HG02623 (cell line): ENCODE results near the gene COL5A3.

Experiments
- ATAC-seq: cut with Tn5 transposase; IDR thresholded peaks from one replicate; pipeline ENCODE4 v1.9.1; 2021; ENCODE audit warnings: moderate library complexity; ENCODE audit not compliant: unreplicated experiment

Gene COL5A3

GRCh38 chr19:10011974-10012373 lies 1.7 kb upstream of the COL5A3 start:
- no peak for ATAC-seq

- no peak for ATAC-seq
These were observed 635 bp upstream of the COL5A3 start for GRCh38 chr19:10010939-10011338.

GRCh38 chr19:10009714-10010224 lies 535 bp downstream of the COL5A3 start:
- ATAC-seq, result no peak

DNA sequence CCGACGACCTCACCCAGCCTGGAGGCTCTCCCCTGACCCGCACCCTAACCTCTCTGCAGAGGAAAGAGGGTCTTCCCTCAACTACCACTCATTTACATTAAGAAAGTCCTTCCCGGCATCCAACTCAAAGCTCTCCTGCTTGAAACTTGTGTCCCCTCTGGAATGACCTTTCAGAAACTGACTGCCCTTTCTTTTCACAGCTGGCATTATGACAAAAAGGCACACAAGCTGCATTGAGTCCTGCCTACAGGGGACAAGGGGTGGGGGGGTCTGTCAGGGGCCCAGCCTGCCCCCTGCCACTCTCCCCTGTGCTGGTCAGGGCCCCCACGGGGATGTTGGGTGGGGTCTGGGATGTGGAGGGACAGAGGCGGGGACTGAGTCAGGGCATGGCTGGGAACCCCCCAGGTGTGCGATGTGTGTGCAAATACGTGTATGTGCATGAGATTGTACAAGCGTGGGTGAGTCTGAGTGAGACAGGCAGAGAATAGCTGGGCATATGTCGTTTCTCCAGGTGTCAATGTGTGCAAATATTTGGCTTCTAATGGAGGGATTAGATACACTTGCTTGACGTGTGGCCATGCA lies 2.0 kb downstream of the COL5A3 start:
- no peak for ATAC-seq

DNA sequence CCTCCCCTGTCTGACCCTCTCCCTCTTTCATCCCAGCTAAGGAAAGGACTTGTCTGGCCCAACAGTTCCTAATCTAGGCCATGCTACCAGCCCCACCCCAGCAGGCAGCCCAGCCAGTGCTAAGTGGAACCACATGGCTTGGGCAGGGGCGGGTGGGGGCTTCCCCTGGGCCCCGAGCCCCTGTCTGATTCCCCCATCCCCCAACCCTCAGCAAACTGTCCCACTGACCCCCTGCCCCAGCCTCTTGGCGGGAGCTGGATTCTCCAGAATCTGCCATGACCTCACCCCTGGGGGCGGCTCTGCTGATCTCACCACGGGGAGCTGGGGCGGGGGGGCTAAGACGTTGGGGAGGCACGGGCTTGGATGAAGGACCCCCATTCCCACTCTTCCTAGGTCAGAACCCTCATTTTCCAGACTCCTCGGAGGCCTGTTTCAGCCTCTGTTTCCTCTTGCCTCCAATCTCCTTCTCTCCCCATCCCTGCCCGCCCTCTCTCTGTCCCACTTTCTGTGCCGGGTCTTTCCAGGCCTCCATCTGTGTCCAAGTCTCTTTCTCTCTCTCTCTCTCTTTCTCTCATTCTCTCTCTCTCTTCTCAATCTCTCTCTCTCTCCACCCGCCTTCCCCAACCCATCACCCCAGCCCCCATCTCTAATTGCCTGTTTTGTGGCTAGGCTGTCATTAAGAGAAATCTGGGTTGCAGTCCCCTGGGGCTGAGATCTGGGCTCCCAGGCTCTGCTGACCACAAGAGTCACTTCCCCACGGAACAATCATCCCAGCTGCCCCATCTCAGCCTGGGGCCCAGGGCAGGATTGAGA lies 2.7 kb downstream of the COL5A3 start:
- ATAC-seq, result no peak

GRCh38 chr19:10006752-10007323 lies 3.5 kb downstream of the COL5A3 start:
- no peak for ATAC-seq

GRCh38 chr19:10006335-10006708 lies 4.0 kb downstream of the COL5A3 start:
- no peak for ATAC-seq

DNA sequence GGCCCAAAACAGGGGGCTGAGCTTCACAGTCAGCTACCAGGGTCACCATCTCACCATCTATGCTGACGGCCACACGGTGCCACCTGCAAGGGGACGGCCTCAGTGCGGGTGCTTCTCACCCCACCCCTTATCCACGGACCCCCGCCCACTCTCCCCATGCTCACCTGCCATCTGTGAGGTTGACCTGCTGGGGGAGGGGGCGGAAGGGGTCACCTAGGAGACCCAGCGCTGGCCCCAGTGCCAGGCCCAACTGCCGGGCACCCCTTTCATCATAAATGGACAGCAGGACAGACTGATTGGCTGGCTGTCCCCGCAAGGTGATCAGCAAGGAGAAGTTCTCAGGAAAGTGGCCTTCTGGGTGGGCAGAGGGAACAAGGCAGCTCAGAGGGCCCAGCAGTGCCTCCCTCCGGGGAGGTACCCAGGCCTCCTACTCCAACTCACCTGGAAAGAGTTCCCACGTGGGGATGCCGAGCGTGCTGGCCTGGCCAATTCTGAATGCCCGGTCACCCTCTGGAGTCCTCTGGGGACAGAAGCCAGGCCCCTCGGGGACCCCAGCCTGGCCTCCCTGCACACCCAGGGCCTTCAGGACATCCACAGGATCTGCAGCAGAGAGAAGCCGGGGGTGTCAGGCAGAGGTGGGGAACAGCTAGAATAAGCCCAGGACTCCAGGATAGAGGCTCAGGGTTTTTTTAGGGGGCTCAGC lies 4.5 kb downstream of the COL5A3 start:
- no peak for ATAC-seq

GRCh38 chr19:10004617-10005016 lies 5.7 kb downstream of the COL5A3 start:
- no peak for ATAC-seq

DNA sequence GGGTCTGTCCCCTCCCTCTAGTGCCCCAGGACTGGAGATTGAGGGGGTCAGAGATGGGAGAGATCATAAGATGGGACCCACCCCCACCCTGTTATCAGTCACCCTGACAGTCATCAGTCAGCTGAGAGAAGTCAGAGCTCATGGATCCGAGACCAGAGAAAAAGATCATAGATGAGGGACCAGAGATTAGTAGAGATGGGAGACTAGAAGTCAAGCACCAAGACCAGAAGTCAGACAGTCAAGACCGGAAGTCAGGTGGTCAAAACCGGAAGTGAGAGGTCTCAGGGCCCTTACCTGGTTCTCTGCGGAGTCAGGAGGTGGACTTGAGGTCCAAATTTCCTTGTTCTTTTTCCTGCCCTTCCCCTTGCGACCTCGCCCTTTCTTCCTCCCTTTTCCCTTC lies 7.0 kb downstream of the COL5A3 start:
- no peak for ATAC-seq

- no peak for ATAC-seq
These were observed 8.4 kb downstream of the COL5A3 start for GRCh38 chr19:10001899-10002298.

DNA sequence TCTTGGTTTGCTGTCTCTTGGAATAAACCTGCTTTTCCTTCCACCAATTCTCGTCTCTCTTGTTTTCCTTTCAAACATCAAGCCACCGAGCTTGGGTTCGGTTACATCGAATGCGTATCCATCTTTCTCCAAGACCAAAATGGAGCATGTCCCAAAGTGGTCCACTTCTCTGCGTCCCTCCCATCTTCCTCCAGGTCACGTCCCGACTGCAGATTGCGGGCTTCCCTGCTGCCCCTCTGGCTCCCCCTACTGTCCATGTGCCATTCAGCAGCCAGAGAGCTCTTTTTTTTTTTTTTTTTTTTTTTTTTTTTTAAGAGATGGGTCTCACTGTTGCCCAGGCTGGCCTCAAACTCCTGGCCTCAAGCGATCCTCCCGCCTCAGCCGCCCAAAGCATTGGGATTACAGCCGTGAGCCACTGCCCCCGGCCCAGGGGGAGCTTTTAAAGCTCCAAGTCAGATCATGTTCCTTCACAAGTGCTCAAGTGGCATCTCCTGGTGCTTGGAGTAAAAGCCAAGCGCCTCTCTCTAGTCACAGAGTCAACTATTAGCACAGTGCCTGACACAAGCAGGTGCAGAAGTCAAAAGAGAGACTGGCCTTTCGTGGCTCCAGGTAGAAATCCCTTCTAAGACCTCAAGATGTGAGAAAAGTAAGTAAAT lies 10.0 kb downstream of the COL5A3 start:
- no peak for ATAC-seq

DNA sequence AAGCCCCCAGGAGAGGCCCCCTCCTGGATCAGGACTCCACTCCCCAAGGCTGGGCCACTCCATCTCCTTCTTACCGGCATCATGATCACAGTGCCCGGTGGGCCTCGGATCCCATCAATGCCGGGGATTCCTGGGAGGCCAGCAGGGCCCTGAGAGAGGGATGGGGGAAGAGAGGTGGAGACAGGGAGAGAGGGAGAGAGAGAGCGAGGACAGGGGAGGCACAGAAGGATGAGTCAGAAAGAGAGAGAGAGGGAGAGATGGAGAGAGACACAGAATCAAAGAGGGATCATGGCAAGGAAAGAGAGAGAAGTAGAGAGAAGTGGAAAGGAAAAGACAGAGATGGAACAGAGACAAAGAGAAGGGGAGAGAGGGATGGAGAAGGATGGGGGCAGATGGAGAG lies 13.8 kb downstream of the COL5A3 start:
- ATAC-seq, result no peak

GRCh38 chr19:9995999-9996398 lies 14.3 kb downstream of the COL5A3 start:
- no peak for ATAC-seq

DNA sequence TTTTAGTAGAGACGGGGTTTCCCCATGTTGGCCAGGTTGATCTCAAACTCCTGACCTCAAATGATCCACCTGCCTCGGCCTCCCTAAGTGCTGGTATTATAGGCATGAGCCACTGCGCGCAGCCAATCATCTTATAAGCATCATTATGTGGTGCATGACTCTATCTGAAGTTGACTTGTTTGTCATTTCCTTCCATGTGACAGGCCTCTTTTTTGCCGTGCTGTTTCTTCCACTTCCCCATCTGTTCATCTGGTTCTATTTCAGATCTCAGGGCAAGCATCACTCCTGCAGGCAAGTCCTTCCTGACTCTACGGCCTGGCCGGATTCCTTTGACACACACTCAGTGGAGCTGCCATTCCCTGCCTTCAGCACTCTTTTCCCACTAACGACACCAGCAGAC lies 15.2 kb downstream of the COL5A3 start:
- ATAC-seq, result no peak

GRCh38 chr19:9991425-9992191 lies 18.7 kb downstream of the COL5A3 start:
- ATAC-seq, result no peak

- no peak for ATAC-seq
These were observed 20.8 kb downstream of the COL5A3 start for GRCh38 chr19:9989504-9989903.

DNA sequence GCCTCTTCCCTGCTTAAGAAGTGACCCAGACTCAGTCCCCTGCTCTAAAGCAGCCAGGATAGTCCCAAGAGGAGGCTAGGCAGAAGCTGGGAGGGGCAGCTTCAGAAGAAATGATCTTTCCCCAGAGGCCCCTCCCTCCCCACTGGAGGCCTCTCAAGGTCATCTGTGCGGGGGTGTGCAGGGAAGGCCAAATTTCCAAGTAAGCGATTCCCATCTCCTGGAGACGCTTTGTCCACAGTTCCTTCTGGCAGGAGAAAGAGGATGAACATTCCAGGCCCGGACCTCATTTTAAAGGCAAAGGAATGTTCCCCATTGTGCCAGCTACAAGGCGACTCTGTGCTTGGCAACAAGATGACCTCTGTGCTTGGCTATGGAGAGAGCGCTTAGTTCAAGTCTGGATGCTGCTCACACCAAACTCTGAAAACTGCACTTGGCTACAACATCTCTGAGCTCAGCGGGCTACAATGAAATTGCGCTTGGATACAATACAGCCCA lies 23.5 kb downstream of the COL5A3 start:
- no peak for ATAC-seq

- ATAC-seq, result no peak
These were observed 28.7 kb downstream of the COL5A3 start for GRCh38 chr19:9981406-9982260.
